Measurements from ENCODE around the gene GABRB1.
A peak's percentile ranks its signal among the peaks of the same experiment; 100 is the strongest.

Gene GABRB1

GRCh38 chr4:47017081-47017480 lies 14.3 kb upstream of the GABRB1 start:
- H3K4me3 ChIP-seq (ENCODE audit: low read length) = no peak overlapping the region
- TF ChIP-seq CTCF (conservative IDR thresholded peaks at IDR 0.05; ENCODE audit: low read length) = no peak
- no peak for DNase-seq (ENCODE audit: low read depth)

GRCh38 chr4:47017494-47017893 lies 13.9 kb upstream of the GABRB1 start:
- no peak for DNase-seq (ENCODE audit: low read depth)
- no peak for TF ChIP-seq CTCF (conservative IDR thresholded peaks at IDR 0.05; ENCODE audit: low read length)
- no peak overlapping the region for H3K4me3 ChIP-seq (ENCODE audit: low read length)

GRCh38 chr4:47031751-47032404 lies 511 bp downstream of the GABRB1 start:
- H3K4me3 ChIP-seq (ENCODE audit: low read length) = peak overlapping the region; percentile 11; the same call in 1 of the 2 replicates
- no peak for TF ChIP-seq CTCF (conservative IDR thresholded peaks at IDR 0.05; ENCODE audit: low read length)
- DNase-seq (ENCODE audit: low read depth) = no peak

- TF ChIP-seq CTCF (conservative IDR thresholded peaks at IDR 0.05; ENCODE audit: low read length) = peak; percentile 33
- peak overlapping the region; percentile 15; the same call in 1 of the 2 replicates for H3K4me3 ChIP-seq (ENCODE audit: low read length)
- DNase-seq (ENCODE audit: low read depth) = peak; percentile 4
Observed at GRCh38 chr4:47032405-47033106, 1.2 kb downstream of the GABRB1 start.

- DNase-seq (ENCODE audit: low read depth) = no peak
- TF ChIP-seq CTCF (conservative IDR thresholded peaks at IDR 0.05; ENCODE audit: low read length) = no peak
- no peak overlapping the region for H3K4me3 ChIP-seq (ENCODE audit: low read length)
Observed at GRCh38 chr4:47038263-47038662, 6.9 kb downstream of the GABRB1 start.

GRCh38 chr4:47040828-47041227 lies 9.5 kb downstream of the GABRB1 start:
- no peak overlapping the region for H3K4me3 ChIP-seq (ENCODE audit: low read length)
- DNase-seq (ENCODE audit: low read depth) = no peak
- no peak for TF ChIP-seq CTCF (conservative IDR thresholded peaks at IDR 0.05; ENCODE audit: low read length)

- no peak overlapping the region for H3K4me3 ChIP-seq (ENCODE audit: low read length)
- no peak for DNase-seq (ENCODE audit: low read depth)
- TF ChIP-seq CTCF (conservative IDR thresholded peaks at IDR 0.05; ENCODE audit: low read length) = no peak
Observed at GRCh38 chr4:47043821-47044220, 12.5 kb downstream of the GABRB1 start.
